HG03469 (cell line): ENCODE measurements around the gene INHBC.
"Not testable (repeated sequence)": the region's sequence is repeated elsewhere in the genome, so short reads cannot be mapped to it uniquely, and the experiment has no call there.

ENCODE experiments used
- ATAC-seq: cut with Tn5 transposase; IDR thresholded peaks from one replicate; pipeline ENCODE4 v1.9.1; 2021; ENCODE audit warnings: mild to moderate bottlenecking, moderate library complexity, moderate number of reproducible peaks; ENCODE audit not compliant: unreplicated experiment

Gene INHBC

DNA sequence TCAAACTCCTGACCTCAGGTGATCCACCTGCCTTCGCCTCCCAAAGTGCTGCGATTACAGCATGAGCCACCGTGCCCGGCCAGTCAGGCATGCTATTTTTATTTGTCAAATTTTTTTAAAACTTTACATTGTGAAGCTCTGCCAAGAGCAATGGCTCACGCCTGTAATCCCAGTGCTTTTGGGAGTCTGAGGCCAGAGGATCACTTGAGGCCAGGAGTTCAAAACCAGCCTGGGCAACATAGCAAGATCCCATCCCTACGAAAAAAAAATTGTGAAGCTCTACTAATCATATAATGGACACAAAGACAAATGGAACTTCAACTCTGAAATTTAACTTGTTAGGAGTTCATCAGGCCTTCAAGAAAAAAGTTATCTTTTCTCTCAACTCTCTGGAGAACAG lies 5.6 kb upstream of the INHBC start:
- no peak for ATAC-seq

DNA sequence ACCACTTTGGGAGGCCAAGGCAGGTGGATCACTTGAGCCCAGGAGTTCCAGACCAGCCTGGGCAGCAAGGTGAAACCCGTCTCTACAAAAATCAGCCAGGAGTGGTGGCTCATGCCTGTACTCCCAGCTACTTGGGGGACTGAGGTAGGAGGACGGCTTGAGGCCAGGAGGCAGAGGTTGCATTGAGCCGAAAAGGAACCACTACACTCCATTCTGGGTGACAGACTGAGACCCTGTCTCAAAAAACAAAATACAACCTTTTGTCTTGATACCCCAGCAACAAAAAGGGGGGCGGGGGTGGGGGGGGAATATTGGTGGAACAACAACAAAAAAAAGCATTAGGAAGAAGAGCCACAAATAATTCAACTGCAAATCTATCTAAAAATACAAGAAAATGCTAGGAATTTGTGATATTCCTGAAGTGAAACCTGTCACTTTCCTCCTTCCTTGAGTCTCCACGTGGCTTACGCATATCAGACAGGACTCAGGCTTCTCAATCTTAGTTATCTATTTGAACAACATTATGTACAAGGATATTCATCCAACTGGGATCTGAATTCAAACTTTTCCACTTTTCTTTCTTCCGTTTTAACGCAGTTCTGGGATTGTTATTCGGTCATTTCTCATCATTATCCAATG lies 5.0 kb upstream of the INHBC start:
- no peak for ATAC-seq

- ATAC-seq, result peak; percentile 22
Observed at GRCh38 chr12:57430112-57430930, 4.3 kb upstream of the INHBC start.

- ATAC-seq, result peak; percentile 86
Observed at GRCh38 chr12:57430931-57431566, 3.5 kb upstream of the INHBC start, which contains the start of gene R3HDM2. R3HDM2 (minus strand) TSS chr12:57431043; CDS start chr12:57310428, 120,615 bp downstream.

DNA sequence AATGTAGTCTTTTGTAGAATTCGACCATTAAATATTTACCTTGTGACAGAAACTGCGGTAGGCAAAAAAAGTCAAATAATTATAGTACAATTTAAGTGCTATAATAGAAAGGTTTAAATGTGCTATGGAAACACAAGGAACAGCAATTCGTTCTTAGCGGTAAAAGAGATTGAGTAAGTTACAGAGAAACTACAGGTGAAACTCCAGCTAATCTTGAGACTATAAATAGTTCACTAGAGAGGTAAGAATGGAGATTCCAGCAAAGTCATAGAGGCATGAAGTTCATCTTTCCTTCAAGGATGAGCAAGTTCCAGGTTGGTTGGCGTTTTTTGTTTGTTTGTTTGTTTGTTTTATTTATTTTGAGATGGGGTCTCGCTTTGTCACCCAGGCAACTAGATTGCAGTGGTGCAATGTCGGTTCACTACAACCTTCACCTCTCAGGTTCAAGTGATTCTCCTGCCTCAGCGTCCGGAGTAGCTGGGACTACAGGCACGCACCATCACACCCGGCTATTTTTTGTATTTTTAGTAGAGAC lies 2.9 kb upstream of the INHBC start:
- ATAC-seq, result no peak

GRCh38 chr12:57433370-57433769 lies 1.2 kb upstream of the INHBC start:
- no peak for ATAC-seq

GRCh38 chr12:57435293-57435692 lies 709 bp downstream of the INHBC start:
- no peak for ATAC-seq

DNA sequence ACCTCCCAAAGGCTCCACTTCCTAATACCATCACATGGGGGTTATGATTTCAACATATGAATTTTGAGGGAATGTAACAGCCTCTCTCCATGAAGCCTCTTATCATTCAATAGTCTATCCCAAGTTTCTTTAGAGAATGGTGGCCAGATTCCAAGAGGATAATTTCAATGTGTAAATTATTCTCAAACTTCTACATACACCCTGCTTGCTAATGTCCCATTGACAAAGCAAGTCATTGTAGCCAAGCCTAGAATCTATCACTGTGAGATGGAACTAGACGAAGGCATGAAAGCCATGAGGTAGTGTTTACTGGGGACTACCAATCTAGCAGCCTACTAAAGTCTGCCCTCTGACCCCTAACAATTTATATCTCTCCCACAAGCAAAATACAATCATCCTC lies 3.8 kb downstream of the INHBC start:
- ATAC-seq, result no peak

DNA sequence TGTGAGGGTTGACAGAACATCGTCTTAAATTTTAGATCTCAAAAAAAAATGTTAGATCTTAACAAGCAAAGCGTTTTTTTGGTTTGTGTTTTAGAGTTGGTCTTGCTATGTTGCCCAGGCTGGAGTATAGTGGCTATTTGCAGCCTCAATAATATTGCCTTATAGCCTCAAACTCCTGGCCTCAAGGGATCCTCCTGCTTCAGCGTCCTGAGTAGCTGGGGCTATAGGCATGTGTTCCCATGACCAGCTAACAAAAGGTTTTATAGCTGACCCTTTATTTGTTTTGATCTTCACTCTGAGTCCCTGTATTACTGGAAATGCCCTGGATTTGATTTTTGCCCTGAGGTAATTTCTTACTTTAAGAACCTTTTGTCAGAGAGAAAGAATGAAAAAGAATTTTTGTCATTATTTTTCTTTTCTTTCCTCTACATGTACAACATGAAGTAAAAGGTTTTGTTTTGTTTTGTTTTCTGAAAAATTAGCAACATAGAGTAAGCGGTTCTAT lies 5.2 kb downstream of the INHBC start:
- ATAC-seq, result no peak

DNA sequence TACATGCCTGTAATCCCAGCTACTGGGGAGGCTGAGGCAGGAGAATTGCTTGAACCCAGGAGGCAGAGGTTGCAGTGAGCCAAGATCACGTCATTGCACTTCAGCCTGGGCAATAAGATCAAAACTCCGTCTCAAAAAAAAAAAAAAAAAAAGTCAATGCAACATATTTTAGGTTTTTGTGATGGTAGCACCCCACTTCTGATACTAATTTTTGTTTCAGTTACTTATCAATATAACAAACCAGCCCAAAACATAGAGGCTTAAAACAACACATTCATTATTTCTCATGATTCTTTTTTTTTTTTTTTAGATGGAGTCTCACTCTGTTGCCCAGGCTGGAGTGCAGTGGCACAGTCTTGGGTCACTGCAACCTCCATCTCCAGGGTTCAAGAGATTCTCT lies 6.8 kb downstream of the INHBC start:
- not testable (repeated sequence) for ATAC-seq

GRCh38 chr12:57441846-57442427 lies 7.4 kb downstream of the INHBC start:
- no peak for ATAC-seq

GRCh38 chr12:57444337-57444736 lies 9.8 kb downstream of the INHBC start:
- ATAC-seq, result not testable (repeated sequence)

DNA sequence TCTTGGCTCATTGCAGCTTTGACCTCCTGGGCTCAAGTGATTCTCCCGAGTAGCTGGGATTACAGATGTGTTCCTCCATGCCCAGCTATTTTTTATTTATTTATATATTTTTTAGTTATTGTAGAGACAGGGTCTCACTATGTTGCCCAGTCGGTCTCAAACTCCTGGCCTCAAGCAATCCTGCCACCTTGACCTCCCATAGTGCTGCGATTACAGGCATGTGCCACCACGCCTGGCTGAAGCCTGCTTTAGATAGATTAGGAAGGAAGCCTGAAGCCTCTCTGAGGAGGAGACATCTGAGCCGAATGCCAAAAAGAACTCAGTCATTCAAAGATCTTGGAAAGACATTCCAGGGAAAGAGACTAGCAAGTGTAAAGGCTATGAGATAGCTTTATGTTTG lies 10.2 kb downstream of the INHBC start:
- no peak for ATAC-seq

- ATAC-seq, result no peak
Observed at GRCh38 chr12:57446292-57446960, 11.8 kb downstream of the INHBC start.

DNA sequence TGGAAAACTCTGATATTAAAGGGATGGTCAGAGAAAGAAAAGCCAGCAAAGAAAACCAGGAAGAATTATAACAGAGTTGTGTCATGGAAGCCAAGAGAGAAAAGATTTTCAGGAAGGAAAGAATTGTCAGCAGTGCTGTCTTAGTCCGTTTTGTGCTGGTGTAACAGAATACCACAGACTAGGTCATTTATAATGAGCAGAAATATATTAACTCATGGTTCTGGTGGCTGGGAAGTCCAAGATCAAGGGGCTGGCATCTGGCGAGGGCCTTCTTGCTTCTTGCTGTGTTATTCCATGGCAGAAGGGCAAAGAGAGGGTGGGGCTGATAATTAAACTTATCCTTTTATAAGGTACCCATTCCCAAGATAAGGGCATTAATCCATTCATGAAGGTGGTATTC lies 14.1 kb downstream of the INHBC start:
- no peak for ATAC-seq

GRCh38 chr12:57449375-57449774 lies 14.8 kb downstream of the INHBC start:
- ATAC-seq, result no peak

DNA sequence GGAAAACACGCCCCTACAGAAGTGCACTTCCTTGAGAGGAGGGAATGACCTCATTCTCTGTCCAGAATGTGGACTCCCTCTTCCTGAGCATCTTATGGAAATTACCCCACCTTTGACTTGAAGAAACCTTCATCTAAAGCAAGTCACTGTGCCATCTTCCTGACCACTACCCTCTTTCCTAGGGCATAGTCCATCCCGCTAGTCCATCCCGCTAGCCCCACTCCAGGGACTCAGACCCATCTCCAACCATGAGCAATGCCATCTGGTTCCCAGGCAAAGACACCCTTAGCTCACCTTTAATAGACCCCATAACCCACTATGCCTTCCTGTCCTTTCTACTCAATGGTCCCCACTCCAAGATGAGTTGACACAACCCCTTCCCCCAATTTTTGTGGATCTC lies 15.5 kb downstream of the INHBC start:
- no peak for ATAC-seq

DNA sequence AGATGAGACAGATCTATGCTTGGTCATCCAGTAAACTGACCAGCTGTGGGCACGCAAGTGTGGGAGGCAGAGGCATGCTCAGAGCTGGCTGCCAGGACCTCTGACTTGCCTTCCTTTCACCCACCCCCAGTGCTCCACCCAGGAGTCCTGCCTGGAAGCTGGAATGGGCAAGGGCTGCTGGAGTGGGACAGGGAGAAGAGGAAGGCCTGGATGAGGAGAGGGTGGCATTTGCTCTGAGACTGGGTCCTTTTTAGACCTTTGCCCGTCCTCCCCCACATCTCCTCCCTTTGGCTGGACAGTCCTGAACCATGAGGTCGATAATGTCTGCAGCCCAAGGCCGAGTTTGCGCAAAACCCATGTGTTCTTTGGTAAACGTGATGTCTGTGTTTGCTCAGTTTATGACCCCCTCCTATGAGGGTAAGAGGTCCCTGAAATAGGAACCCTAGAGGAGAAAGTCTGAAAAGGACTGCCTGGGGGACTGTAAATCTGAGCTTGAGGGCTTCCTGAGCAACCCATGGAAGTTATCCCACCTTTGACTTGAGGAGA lies 16.7 kb downstream of the INHBC start:
- ATAC-seq, result no peak

DNA sequence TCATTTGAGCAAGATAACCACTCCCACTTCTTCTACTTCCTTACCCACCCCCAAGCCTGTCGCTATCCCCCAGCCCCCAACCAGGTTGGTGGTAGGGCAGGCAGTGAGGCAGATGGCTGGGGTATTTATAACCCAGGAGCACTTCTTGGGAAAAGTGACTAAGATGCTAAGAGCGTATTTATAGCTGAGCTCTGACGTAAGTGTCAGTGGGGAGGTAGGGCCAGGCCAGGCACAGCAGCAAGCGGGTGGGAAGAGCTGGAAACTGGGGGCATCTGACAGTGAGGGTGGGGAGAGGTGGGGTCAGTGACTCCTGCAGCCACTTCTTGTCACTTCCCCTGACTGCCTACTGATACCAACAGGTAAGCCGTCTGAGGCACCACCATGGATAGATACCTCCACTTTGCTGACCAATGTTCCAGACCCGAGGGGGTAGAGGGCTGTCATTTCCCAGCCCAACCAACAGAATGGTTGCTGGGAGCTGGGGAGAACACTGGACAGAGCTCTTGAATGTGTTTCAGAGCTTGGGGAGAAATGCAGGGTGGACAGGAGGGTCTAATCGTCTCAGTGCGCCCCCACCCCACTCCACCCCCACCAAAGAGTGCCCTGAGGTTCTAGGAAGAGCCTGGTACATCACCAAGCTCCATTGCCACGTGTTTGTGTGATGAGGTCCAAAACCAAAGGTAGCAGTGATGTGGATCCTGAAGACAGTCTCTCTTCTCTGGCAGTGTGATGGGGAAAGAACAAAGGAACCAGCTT lies 17.8 kb downstream of the INHBC start:
- no peak for ATAC-seq
